ENCODE results near the gene NR6A1.

DNA sequence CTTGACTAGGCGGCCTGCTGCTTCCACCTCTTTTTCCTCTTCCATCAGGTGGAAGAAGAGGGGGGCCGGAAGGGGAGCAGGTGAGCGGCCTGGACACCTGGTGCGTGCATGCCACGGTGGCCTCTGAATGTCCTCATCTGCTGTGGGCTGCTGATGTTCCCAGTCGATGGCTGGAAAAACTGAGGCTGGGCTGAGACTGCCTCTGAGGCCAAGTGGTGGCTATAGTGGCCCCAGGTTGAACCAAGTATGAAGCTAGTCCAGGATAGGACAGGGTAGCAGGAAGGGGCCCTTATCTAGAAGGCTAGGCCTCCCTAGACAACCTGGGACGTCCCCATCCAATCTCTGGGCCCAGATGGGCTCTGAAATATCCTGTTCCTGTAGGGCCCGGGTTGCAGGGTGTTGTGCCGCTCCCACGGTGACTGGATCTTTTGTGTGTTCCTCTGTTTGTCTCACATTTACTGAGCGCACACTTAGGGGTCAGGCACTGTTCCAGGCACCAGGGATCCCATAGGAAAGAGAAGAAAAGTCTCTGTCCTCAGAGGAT is 263.2 kb downstream of the NR6A1 start:
- TF ChIP-seq, protein P1, sequence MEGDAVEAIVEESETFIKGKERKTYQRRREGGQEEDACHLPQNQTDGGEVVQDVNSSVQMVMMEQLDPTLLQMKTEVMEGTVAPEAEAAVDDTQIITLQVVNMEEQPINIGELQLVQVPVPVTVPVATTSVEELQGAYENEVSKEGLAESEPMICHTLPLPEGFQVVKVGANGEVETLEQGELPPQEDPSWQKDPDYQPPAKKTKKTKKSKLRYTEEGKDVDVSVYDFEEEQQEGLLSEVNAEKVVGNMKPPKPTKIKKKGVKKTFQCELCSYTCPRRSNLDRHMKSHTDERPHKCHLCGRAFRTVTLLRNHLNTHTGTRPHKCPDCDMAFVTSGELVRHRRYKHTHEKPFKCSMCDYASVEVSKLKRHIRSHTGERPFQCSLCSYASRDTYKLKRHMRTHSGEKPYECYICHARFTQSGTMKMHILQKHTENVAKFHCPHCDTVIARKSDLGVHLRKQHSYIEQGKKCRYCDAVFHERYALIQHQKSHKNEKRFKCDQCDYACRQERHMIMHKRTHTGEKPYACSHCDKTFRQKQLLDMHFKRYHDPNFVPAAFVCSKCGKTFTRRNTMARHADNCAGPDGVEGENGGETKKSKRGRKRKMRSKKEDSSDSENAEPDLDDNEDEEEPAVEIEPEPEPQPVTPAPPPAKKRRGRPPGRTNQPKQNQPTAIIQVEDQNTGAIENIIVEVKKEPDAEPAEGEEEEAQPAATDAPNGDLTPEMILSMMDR (conservative IDR thresholded peaks at IDR 0.05; ENCODE audit: low read length) = no peak
- no peak for TF ChIP-seq EZH2phosphoT487 (IDR thresholded peaks at IDR 0.05; ENCODE audit: borderline replicate concordance, low read depth, low read length)
